ENCODE measurements around the gene WWOX.

DNA sequence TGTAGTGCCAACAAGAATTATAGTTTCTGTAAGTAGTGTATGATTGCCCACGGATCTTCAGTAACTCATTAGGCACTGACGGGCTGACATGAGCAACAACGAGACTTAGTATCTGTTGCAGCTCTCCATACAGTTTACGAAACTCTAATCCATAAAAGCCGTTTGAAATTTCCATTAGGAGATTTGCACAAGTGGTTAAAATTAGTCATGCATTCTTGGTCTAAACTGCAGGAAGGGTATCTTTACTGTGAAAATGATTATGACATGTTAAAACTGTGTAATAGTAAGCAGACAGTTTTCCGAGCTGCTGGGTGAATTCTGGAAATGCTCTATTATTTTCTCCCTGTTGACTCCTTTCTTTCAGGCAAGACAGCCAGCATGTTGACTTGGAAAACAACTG, 605.0 kb downstream of the WWOX start:
- TF ChIP-seq EZH2 (IDR thresholded peaks at IDR 0.05; ENCODE audit: low read depth), result no peak
- TF ChIP-seq, protein P1, sequence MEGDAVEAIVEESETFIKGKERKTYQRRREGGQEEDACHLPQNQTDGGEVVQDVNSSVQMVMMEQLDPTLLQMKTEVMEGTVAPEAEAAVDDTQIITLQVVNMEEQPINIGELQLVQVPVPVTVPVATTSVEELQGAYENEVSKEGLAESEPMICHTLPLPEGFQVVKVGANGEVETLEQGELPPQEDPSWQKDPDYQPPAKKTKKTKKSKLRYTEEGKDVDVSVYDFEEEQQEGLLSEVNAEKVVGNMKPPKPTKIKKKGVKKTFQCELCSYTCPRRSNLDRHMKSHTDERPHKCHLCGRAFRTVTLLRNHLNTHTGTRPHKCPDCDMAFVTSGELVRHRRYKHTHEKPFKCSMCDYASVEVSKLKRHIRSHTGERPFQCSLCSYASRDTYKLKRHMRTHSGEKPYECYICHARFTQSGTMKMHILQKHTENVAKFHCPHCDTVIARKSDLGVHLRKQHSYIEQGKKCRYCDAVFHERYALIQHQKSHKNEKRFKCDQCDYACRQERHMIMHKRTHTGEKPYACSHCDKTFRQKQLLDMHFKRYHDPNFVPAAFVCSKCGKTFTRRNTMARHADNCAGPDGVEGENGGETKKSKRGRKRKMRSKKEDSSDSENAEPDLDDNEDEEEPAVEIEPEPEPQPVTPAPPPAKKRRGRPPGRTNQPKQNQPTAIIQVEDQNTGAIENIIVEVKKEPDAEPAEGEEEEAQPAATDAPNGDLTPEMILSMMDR (conservative IDR thresholded peaks at IDR 0.05), result no peak

Data from PC-9 (cell line).